ENCODE measurements around the gene B3GAT3.

The B3GAT3 gene

DNA sequence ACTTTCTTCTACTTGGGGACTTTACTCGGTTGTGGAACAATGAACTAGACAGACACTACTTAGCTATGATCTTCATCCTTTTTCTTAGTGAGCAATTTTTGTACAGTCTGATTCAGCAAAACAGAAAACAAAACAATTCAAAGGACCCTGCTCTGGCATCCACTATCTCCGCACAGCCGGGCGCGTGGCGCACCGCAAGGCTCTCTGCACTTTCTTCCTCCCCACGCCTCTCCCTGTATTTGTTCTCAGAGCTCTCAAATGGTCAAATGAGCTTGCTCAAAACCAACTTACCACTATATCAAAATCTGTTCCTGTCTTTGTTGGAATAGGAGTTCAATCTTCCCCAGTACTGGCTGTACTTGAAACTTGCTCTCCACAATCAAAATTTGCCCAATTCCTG lies 55.5 kb downstream of the B3GAT3 start:
- Histone ChIP-seq H4K20me1 (ENCODE audit: control insufficient read depth, insufficient read depth, low read depth, low read length) (no peaks in the 10 kb centered on the region), H3K9me2 (replicated peaks; ENCODE audit: control insufficient read depth, low read length) (no peaks in the 10 kb centered on the region), H3F3A (ENCODE audit: control insufficient read depth, insufficient read depth) (peaks cover 17% of the 10 kb centered on the region), H3K27me3 (ENCODE audit: control insufficient read depth, low read length) (no peaks in the 10 kb centered on the region), H3K9me3 (ENCODE audit: control insufficient read depth, insufficient read depth, low read length) (no peaks in the 10 kb centered on the region), H3K4me2 (ENCODE audit: low read length) (no peak overlapping the region), H3K36me3 (ENCODE audit: control insufficient read depth, low read length) (peaks cover 89% of the 10 kb centered on the region), H3K4me3 (ENCODE audit: low read length) (no peak overlapping the region), H3K27ac (ENCODE audit: low read depth, low read length) (no peak overlapping the region), H3K79me2 (ENCODE audit: control insufficient read depth, low read length) (peaks cover 63% of the 10 kb centered on the region), H3K4me1 (ENCODE audit: control insufficient read depth, low read length) (peaks cover 18% of the 10 kb centered on the region)
- TF ChIP-seq EZH2phosphoT487 (IDR thresholded peaks at IDR 0.05; ENCODE audit: borderline replicate concordance, low read length), result no peak
- TF ChIP-seq CTCF (IDR thresholded peaks at IDR 0.05; ENCODE audit: low read depth, low read length, poor library complexity, severe bottlenecking), result no peak
